BE2C (cell line): Measurements from ENCODE around the gene DBT.
"Not testable (repeated sequence)": the region's sequence is repeated elsewhere in the genome, so short reads cannot be mapped to it uniquely, and the experiment has no call there.

Source experiments
- DNase-seq: peaks from one replicate; pipeline ENCODE4 v3.0.0-alpha.2; 2020
- H3K27me3 ChIP-seq: fragments of 250-450 bp; sonication (Bioruptor Pico); 2 replicates; pipeline ENCODE4 v1.5.1; 2020; ENCODE audit warnings: mild to moderate bottlenecking
- H3K36me3 ChIP-seq: fragments of 250-450 bp; sonication (Bioruptor Pico); 2 replicates; pipeline ENCODE4 v1.5.1; 2020; ENCODE audit warnings: mild to moderate bottlenecking
- H3K4me1 ChIP-seq: fragments of 250-450 bp; sonication (Bioruptor Pico); 2 replicates; pipeline ENCODE4 v1.5.1; 2020
- H3K4me3 ChIP-seq: 2 replicates; pipeline ENCODE4 v1.5.1; 2011; ENCODE audit warnings: low read depth, low read length
- H3K9me3 ChIP-seq: fragments of 250-450 bp; sonication (Bioruptor Pico); 2 replicates; pipeline ENCODE4 v1.5.1; 2020
- CTCF ChIP-seq: IDR thresholded peaks from 2 replicates; pipeline ENCODE4 v1.5.1; 2012; ENCODE audit warnings: mild to moderate bottlenecking, low read depth, low read length

Gene DBT

GRCh38 chr1:100240631-100241030 lies 9.0 kb downstream of the DBT start:
- Histone ChIP-seq H3K36me3 (peaks cover 11% of the 10 kb centered on the region), H3K9me3 (no peaks in the 10 kb centered on the region), H3K4me3 (no peak overlapping the region), H3K27me3 (no peaks in the 10 kb centered on the region), H3K4me1 (no peaks in the 10 kb centered on the region)
- no peak for TF ChIP-seq CTCF
- DNase-seq, result no peak

DNA sequence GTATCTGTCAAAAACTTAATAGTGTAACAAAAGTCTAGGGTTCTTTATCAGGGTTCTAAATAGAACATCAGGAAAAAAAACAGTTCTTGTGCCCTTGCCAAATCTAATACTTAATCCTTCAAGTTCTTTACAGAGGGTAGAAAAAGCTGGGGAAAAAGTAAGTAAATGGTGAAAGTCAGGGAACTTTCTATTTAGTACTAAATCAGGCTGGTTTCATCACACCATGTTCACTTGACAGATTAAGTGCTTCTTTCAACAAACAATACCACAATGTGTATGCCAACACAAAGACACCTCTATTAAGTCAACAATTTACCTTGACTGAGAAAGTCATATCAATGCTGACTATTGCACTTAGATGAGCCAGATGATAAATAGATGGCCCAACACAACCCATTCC lies 9.7 kb downstream of the DBT start:
- H3K4me1 ChIP-seq, result no peaks in the 10 kb centered on the region
- TF ChIP-seq CTCF, result no peak
- H3K4me3 ChIP-seq, result no peak overlapping the region
- no peaks in the 10 kb centered on the region for H3K9me3 ChIP-seq
- peaks cover 11% of the 10 kb centered on the region for H3K36me3 ChIP-seq
- no peak for DNase-seq
- no peaks in the 10 kb centered on the region for H3K27me3 ChIP-seq

- H3K27me3 ChIP-seq, result no peaks in the 10 kb centered on the region
- TF ChIP-seq CTCF, result no peak
- H3K9me3 ChIP-seq, result no peaks in the 10 kb centered on the region
- no peak for DNase-seq
- peaks cover 19% of the 10 kb centered on the region for H3K36me3 ChIP-seq
- H3K4me3 ChIP-seq, result no peak overlapping the region
- H3K4me1 ChIP-seq, result no peaks in the 10 kb centered on the region
These were observed 12.5 kb downstream of the DBT start for GRCh38 chr1:100237091-100237490.

DNA sequence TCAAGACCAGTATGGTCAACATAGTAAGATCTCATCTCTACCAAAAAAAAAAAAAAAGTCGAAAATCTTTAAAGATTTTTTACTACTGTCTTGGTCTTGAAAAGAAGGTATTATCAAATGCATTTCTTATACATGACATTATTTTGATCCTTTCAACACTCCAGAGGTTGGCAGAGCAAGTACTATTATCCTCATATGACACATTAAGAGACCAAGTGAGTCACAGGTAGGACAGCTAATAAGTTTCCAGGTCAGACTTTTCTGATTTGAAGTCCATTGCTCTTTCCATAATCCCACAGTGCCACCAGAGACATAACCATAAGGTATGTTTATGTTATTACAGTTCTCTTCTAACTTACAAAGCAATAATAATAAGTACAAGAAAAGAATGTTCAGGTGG lies 15.2 kb downstream of the DBT start:
- Histone ChIP-seq H3K27me3 (no peaks in the 10 kb centered on the region), H3K36me3 (peaks cover 13% of the 10 kb centered on the region), H3K4me1 (no peaks in the 10 kb centered on the region), H3K4me3 (no peak overlapping the region), H3K9me3 (no peaks in the 10 kb centered on the region)
- no peak for DNase-seq
- no peak for TF ChIP-seq CTCF

GRCh38 chr1:100233566-100233965 lies 16.1 kb downstream of the DBT start:
- not testable (repeated sequence) for DNase-seq, H3K27me3 ChIP-seq, H3K4me1 ChIP-seq, H3K4me3 ChIP-seq, H3K9me3 ChIP-seq
- peaks cover 10% of the 10 kb centered on the region for H3K36me3 ChIP-seq

GRCh38 chr1:100232156-100232555 lies 17.5 kb downstream of the DBT start:
- no peaks in the 10 kb centered on the region for H3K27me3 ChIP-seq
- H3K9me3 ChIP-seq, result no peaks in the 10 kb centered on the region
- H3K4me1 ChIP-seq, result no peaks in the 10 kb centered on the region
- H3K4me3 ChIP-seq, result no peak overlapping the region
- TF ChIP-seq CTCF, result no peak
- H3K36me3 ChIP-seq, result peaks cover 9% of the 10 kb centered on the region
- DNase-seq, result no peak

GRCh38 chr1:100231721-100232120 lies 17.9 kb downstream of the DBT start:
- Histone ChIP-seq H3K4me3 (no peak overlapping the region), H3K9me3 (no peaks in the 10 kb centered on the region), H3K27me3 (no peaks in the 10 kb centered on the region), H3K4me1 (no peaks in the 10 kb centered on the region), H3K36me3 (peaks cover 9% of the 10 kb centered on the region)
- no peak for TF ChIP-seq CTCF
- DNase-seq, result no peak
